Adipocyte (in vitro differentiated cells): ENCODE measurements around the gene HP1BP3.

Experiments
- DNase-seq: peaks from one replicate; pipeline ENCODE4 v3.0.0-alpha.2; 2015; ENCODE audit warnings: low read depth
- H3K27me3 ChIP-seq: replicated peaks from 2 replicates; pipeline ENCODE4 v1.7.0; 2013; ENCODE audit warnings: mild to moderate bottlenecking, low read length, moderate library complexity; ENCODE audit not compliant: control insufficient read depth, insufficient read depth
- H3K36me3 ChIP-seq: 2 replicates; pipeline ENCODE4 v1.7.0; 2013; ENCODE audit warnings: low read length, mild to moderate bottlenecking, moderate library complexity; ENCODE audit not compliant: control insufficient read depth, insufficient read depth, severe bottlenecking
- H3K4me1 ChIP-seq: 2 replicates; pipeline ENCODE4 v1.7.0; 2013; ENCODE audit warnings: mild to moderate bottlenecking, low read length, moderate library complexity; ENCODE audit not compliant: control insufficient read depth, insufficient read depth
- H3K4me3 ChIP-seq: 2 replicates; pipeline ENCODE4 v1.7.0; 2013; ENCODE audit warnings: mild to moderate bottlenecking, low read length, moderate library complexity
- H3K9ac ChIP-seq: 2 replicates; pipeline ENCODE4 v1.7.0; 2013; ENCODE audit warnings: mild to moderate bottlenecking, low read length, moderate library complexity
- H3K9me3 ChIP-seq: 2 replicates; pipeline ENCODE4 v1.7.0; 2013; ENCODE audit warnings: mild to moderate bottlenecking, low read length, moderate library complexity; ENCODE audit not compliant: control insufficient read depth

HP1BP3 gene

DNA sequence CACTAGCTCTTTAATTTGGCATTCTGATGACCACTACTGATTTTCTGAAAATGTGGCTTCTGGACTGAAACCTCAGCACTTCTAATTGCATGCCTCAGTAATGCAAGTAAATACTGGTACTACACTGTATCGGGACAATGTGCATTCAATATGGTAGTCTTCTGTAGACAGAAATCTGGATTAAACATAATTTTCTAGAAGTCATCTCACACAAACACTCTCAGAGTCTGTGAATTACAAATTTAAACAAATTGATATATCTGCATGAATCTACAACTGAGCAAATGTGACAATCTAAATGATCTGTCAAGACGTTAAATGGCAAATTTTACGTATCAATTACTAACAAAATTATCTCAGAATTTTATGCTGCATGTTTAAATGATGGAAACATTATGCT, 23.7 kb downstream of the HP1BP3 start:
- no peak for DNase-seq
- Histone ChIP-seq H3K4me3 (no peak overlapping the region), H3K9me3 (no peaks in the 10 kb centered on the region), H3K4me1 (no peaks in the 10 kb centered on the region), H3K9ac (no peak overlapping the region), H3K27me3 (no peaks in the 10 kb centered on the region), H3K36me3 (peaks cover 91% of the 10 kb centered on the region)

- no peaks in the 10 kb centered on the region for H3K9me3 ChIP-seq
- H3K4me1 ChIP-seq: no peaks in the 10 kb centered on the region
- no peak overlapping the region for H3K4me3 ChIP-seq
- no peaks in the 10 kb centered on the region for H3K27me3 ChIP-seq
- H3K36me3 ChIP-seq: peaks cover 93% of the 10 kb centered on the region
- DNase-seq: no peak
- H3K9ac ChIP-seq: no peak overlapping the region
These were observed 26.8 kb downstream of the HP1BP3 start for GRCh38 chr1:20760322-20760721.

DNA sequence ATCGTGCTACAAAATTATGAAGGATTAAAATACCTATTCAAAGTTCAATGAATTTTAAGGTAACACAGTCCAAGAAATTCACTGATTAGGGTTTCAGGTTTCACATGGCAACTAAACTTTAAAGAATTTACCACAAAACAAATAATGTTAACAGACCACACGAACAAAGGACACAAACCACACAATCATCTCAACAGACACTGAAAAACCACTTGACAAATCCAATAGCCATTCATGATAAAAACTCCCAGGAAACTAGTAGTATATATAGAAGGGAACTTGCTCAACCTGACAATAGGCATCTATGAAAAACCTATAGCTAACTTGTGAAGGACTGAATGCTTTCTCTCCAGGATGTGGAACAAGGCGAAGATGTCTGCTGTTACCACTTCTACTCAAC, 33.5 kb downstream of the HP1BP3 start:
- Histone ChIP-seq H3K9me3 (no peaks in the 10 kb centered on the region), H3K4me1 (no peaks in the 10 kb centered on the region), H3K9ac (no peak overlapping the region), H3K27me3 (no peaks in the 10 kb centered on the region), H3K36me3 (peaks cover 79% of the 10 kb centered on the region), H3K4me3 (no peak overlapping the region)
- peak; percentile 21 for DNase-seq

- no peaks in the 10 kb centered on the region for H3K4me1 ChIP-seq
- no peak overlapping the region for H3K9ac ChIP-seq
- no peaks in the 10 kb centered on the region for H3K9me3 ChIP-seq
- H3K36me3 ChIP-seq: peaks cover 84% of the 10 kb centered on the region
- H3K4me3 ChIP-seq: no peak overlapping the region
- no peaks in the 10 kb centered on the region for H3K27me3 ChIP-seq
- no peak for DNase-seq
These were observed 35.6 kb downstream of the HP1BP3 start for GRCh38 chr1:20751462-20751990.

- Histone ChIP-seq H3K9me3 (no peaks in the 10 kb centered on the region), H3K9ac (no peak overlapping the region), H3K4me1 (peaks cover 21% of the 10 kb centered on the region), H3K4me3 (no peak overlapping the region), H3K36me3 (peaks cover 81% of the 10 kb centered on the region), H3K27me3 (no peaks in the 10 kb centered on the region)
- peak; percentile 20 for DNase-seq
These were observed 44.4 kb downstream of the HP1BP3 start for GRCh38 chr1:20742671-20743070.

DNA sequence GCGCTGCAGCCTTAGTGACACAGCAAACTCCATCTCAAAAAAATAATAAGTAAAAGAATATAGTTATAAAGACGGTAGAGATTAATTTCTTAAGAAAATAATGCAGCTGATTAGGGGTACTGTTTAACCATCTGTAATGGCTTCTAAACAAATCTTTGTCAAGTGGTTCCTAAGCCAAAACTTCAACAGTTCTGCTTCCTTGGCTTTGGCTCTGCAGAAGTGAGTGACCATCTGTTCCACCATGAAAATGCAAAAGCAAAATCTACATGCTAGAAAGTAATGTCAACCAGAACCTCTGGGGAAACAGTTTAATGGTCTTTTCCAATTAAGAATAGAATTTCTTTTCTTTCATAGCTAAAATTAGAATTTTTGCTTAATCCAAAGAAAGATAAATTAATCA, 46.3 kb downstream of the HP1BP3 start:
- H3K4me1 ChIP-seq: peaks cover 21% of the 10 kb centered on the region
- no peak overlapping the region for H3K9ac ChIP-seq
- no peak overlapping the region for H3K4me3 ChIP-seq
- H3K27me3 ChIP-seq: no peaks in the 10 kb centered on the region
- peaks cover 74% of the 10 kb centered on the region for H3K36me3 ChIP-seq
- no peaks in the 10 kb centered on the region for H3K9me3 ChIP-seq
- DNase-seq: no peak

DNA sequence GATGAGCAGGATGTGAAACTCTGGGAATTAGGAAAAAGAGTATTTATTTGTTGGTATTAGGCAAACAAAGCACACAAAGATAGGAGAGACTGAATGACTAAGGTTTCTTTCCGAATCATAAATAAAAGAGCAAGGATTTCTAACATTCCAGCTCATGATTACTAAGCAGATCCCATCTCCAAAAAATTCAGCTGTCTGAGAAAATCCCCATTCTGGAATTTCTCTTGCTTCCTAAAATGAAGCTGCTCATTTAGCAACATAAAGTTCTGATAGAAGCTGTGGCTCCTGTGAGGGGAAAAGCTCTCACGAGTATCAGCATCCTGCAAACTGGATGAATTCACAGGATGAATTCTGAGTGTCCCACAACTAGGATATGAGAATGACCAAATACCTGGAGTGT, 47.9 kb downstream of the HP1BP3 start:
- peaks cover 61% of the 10 kb centered on the region for H3K36me3 ChIP-seq
- DNase-seq: peak; percentile 65
- no peak overlapping the region for H3K4me3 ChIP-seq
- H3K4me1 ChIP-seq: peaks cover 21% of the 10 kb centered on the region
- H3K27me3 ChIP-seq: no peaks in the 10 kb centered on the region
- no peaks in the 10 kb centered on the region for H3K9me3 ChIP-seq
- H3K9ac ChIP-seq: peak overlapping the region; percentile 73

DNA sequence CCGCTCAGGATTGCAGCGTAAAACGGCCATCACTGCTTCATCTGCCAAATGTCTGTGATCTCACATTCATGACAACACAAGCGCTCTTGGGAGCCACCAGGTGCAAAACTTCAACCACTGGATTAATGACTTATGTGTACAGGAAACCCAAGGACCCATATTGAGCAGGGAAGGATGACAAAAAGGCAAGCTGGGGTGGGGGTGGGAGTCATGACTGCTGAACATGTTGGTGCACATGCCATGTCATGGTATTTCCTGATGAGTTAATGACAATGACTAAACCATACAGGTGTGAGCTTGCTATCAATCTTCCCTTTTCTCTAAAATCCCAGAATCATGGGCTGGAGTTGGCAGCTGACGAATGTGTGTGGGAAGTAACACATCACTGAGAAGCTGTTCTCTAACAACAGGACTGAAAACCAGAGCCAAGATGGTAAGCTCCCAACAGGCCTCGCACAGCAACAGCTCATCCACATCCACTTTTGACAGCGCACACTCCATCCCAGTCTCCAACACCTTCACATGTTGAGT, 51.5 kb downstream of the HP1BP3 start:
- Histone ChIP-seq H3K36me3 (peaks cover 28% of the 10 kb centered on the region), H3K9ac (no peak overlapping the region), H3K9me3 (no peaks in the 10 kb centered on the region), H3K27me3 (peaks cover 8% of the 10 kb centered on the region), H3K4me1 (peaks cover 31% of the 10 kb centered on the region), H3K4me3 (no peak overlapping the region)
- DNase-seq: no peak

DNA sequence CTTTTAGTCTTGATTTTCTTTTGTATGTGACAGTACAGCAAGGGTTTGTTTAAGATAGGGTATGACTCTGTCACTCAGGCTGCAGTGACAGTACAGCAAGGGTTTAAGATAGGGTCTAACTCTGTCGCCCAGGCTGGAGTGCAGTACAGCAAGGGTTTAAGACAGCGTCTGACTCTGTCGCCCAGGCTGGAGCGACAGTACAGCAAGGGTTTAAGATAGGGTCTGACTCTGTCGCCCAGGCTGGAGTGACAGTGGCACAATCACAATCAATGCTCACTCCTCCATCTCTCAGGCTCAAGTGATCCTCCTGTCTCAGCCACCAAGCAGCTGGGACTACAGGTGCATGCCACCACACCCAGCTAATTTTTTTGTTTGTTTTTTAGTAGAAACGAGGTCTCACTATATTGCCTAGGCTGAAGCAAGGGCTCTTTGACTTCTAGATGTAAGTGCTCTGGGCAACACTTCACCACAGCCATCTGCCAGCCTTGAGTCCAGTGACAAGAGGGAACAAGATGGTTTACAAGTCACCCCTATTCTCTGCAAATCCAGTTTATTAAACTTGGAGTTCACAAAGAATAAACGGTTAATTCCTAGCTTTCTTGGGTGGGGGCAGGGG, 53.6 kb downstream of the HP1BP3 start:
- no peak overlapping the region for H3K9ac ChIP-seq
- H3K9me3 ChIP-seq: no peaks in the 10 kb centered on the region
- peaks cover 22% of the 10 kb centered on the region for H3K36me3 ChIP-seq
- H3K27me3 ChIP-seq: peaks cover 26% of the 10 kb centered on the region
- H3K4me3 ChIP-seq: peak overlapping the region; percentile 84
- DNase-seq: no peak
- peaks cover 19% of the 10 kb centered on the region for H3K4me1 ChIP-seq

DNA sequence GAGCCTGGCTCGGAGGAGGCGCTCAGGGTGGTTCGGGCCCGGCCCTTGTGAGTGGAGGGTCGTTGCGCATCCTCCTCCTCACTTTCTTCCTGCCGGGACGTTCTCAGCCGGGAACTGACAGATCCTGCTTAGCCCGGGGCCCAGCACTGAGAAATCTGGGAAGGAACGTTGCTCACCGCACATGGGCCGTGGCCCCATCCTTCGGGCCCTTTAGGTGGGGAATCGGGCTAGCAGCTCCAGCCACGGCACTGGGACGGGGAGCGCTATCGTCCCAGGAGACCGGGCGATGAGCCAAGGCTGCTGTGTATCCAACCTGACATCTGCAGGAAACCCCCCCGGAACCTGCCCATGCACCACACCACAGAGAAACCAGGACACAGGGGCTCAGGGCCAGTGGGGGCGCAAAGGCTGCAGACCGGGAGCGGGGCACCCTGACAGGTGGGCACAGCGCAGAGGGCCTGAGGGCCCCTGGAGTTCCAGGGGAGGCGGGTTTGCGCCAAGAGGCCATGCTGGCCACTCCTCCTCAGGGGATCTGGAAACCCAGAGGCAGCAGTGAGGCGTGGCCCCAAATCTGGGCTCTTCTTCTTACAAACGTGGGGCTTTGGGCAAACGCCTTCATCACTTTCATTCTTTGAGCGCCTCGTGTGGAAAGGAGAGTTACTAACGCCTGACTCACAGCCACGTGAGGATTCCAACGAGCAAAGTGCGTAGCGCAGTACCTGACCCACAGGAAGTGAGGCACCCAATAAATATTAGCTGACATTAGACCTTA, 54.3 kb downstream of the HP1BP3 start, which contains the start of gene SH2D5:
SH2D5 (minus strand) TSS at position 116 of the 772 bp plus-strand sequence. CDS start 4,659 bp downstream, outside the sequence.
- DNase-seq: peak; percentile 89
- Histone ChIP-seq H3K9me3 (no peaks in the 10 kb centered on the region), H3K9ac (peak within 1 kb of the TSS; percentile 78), H3K4me1 (peaks cover 16% of the 10 kb centered on the region), H3K36me3 (peaks cover 16% of the 10 kb centered on the region), H3K27me3 (peaks cover 26% of the 10 kb centered on the region), H3K4me3 (peak within 1 kb of the TSS; percentile 84)

DNA sequence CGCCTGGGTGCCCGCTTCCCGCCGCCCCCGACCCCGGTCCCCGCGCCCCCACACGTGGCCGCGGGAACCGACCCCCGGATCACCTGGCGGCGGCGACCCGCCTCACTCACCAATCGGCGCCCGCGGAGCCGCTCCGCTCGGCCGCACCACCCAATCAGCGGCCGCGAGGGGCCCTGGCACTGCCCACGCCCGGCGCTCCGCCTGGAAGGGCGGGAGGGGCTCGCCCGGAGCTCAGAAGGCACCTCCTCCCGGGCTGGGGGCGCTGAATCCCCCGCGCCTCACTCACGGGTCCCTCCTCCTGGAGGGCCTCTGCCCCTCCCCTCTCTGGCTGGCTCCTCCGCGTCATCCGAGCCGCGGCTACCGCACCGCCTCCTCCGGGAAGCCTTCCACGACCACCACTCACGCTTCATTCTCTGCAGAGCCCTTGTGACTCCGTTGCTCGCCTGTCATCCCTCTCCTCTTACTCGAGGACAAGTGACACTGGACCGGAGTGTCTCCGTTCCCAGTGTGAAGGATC, 55.0 kb downstream of the HP1BP3 start:
- Histone ChIP-seq H3K9ac (peak overlapping the region; percentile 78), H3K4me3 (peak overlapping the region; percentile 84), H3K4me1 (peaks cover 16% of the 10 kb centered on the region), H3K27me3 (peaks cover 29% of the 10 kb centered on the region), H3K9me3 (no peaks in the 10 kb centered on the region), H3K36me3 (peaks cover 9% of the 10 kb centered on the region)
- peak; percentile 78 for DNase-seq
